AG04449 (cell line): ENCODE results near the gene ITPR2.

Experiments used
- CTCF ChIA-PET: fragments of 350-600 bp; formaldehyde crosslinking; extraction: SDS; loops from one replicate; lab custom pipeline; 2021; ENCODE audit warnings: antibody characterized with exemption; lab: Yijun Ruan, JAX
- POLR2A ChIA-PET: fragments of 400-600, 350-600 bp; formaldehyde crosslinking; extraction: SDS; loops from one replicate; lab custom pipeline; 2020; ENCODE audit warnings: antibody characterized with exemption, inconsistent platforms; lab: Yijun Ruan, JAX
- DNase-seq: peaks from one replicate; pipeline ENCODE4 v3.0.0-alpha.2; 2010; ENCODE audit warnings: low read depth, low spot score
- H3K4me3 ChIP-seq: 2 replicates; pipeline ENCODE4 v1.5.1; 2011; ENCODE audit warnings: low read depth, mild to moderate bottlenecking, control low read depth, low read length
- TF ChIP-seq, protein P1 (sequence below): IDR thresholded peaks from one replicate; pipeline ENCODE4 v1.5.1; 2011; ENCODE audit warnings: mild to moderate bottlenecking, moderate library complexity, low read length, control low read depth, inconsistent platforms; ENCODE audit not compliant: insufficient read depth; ENCODE audit errors: missing control alignments

Gene ITPR2

DNA sequence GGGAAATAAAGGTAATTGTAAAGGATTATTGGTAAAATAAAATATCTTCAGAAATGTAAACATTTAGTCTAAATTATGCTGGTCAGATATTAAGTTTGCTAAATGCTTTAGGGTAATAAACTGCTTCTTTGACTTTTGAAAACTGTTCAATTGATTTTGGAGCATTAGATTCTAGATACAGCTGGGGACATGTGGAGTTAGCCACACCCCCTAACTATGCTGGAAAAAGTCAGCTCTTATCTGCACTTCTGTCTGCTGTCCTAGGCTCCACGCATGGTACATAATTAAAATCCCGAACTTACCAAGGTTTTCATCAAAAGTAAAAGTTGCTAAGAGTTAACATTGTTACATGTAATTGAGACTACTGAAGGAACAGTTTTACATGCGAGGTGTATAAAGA is 78.8 kb downstream of the ITPR2 start:
- POLR2A ChIA-PET: no interaction called here
- TF ChIP-seq, protein P1, sequence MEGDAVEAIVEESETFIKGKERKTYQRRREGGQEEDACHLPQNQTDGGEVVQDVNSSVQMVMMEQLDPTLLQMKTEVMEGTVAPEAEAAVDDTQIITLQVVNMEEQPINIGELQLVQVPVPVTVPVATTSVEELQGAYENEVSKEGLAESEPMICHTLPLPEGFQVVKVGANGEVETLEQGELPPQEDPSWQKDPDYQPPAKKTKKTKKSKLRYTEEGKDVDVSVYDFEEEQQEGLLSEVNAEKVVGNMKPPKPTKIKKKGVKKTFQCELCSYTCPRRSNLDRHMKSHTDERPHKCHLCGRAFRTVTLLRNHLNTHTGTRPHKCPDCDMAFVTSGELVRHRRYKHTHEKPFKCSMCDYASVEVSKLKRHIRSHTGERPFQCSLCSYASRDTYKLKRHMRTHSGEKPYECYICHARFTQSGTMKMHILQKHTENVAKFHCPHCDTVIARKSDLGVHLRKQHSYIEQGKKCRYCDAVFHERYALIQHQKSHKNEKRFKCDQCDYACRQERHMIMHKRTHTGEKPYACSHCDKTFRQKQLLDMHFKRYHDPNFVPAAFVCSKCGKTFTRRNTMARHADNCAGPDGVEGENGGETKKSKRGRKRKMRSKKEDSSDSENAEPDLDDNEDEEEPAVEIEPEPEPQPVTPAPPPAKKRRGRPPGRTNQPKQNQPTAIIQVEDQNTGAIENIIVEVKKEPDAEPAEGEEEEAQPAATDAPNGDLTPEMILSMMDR: no peak
- no peak overlapping the region for H3K4me3 ChIP-seq
- CTCF ChIA-PET: interaction anchor here (1.2 kb wide), 1 partner anchor 79 kb away, joined by 3 read pairs; no protein-coding TSS in a partner anchor
- DNase-seq: no peak

DNA sequence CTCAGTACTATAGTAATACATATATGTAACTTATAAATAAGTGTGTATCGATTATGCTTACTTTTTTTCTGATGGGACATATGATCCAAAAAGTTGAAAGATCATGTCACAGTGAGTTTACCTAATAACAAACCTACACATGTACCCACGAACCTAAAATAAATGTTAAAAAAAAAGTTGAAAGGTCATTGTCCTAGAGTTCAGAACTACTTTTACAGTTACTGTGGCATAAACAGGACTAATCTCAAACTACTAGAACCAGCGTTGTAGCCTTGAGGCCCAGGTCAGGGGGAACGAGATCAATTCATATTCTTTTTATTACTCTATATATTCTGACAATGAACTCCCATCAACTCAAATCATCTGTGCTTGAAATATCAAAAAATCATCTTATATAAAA is 81.8 kb downstream of the ITPR2 start:
- ChIA-PET CTCF (no interaction called here), POLR2A (no interaction called here)
- TF ChIP-seq, protein P1: no peak
- no peak for DNase-seq
- no peak overlapping the region for H3K4me3 ChIP-seq

DNA sequence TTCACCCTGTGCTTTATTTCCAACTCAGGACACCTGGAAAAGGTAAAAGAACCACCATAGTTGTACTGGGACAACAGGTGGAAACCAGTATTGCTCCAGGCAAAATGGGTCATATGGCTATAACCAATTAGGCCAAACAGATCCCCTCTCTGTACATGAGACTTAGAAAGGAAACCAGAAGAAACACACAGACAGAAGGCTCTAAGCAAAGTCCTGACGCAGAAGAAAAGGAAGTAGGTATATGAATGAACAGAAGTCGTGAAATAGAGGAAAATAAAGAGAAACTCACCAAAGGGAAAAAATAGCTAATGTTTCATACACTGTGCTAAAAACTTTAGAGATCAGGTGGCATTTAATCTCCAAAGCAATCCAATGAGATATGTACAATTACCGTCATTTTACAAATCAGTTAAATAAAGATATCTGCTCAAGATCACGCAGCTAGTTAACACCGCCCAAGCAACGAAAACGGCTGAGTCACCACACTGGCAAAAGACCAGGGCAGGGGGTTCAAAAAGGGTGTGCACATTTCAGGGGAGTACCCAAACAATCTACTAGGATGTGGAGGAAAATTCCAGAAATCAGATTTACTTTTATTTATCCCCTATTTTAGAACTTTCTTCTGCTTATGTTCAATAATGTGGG is 82.3 kb downstream of the ITPR2 start:
- no peak for DNase-seq
- H3K4me3 ChIP-seq: no peak overlapping the region
- TF ChIP-seq, protein P1: no peak
- CTCF ChIA-PET: no interaction called here
- POLR2A ChIA-PET: no interaction called here

DNA sequence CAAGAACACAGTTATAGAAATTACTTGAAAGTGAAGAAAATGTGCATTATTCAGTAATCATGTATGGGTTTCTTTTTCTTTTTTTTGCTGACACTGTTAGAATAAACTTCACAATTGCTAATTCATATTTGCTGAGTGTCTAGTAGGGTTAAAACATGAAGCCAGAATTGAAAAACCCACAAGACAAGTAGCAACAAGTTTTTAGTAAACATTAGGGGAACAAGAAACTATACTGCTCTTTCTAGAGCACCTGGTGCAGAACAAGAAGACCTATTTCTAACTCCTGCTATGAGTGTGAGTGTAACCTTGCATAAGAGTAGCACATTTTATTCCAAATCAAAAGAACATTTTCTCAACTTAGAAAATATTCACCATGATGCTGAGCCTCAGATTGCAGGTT is 83.2 kb downstream of the ITPR2 start:
- DNase-seq: no peak
- ChIA-PET CTCF (no interaction called here), POLR2A (no interaction called here)
- TF ChIP-seq, protein P1: no peak
- no peak overlapping the region for H3K4me3 ChIP-seq

DNA sequence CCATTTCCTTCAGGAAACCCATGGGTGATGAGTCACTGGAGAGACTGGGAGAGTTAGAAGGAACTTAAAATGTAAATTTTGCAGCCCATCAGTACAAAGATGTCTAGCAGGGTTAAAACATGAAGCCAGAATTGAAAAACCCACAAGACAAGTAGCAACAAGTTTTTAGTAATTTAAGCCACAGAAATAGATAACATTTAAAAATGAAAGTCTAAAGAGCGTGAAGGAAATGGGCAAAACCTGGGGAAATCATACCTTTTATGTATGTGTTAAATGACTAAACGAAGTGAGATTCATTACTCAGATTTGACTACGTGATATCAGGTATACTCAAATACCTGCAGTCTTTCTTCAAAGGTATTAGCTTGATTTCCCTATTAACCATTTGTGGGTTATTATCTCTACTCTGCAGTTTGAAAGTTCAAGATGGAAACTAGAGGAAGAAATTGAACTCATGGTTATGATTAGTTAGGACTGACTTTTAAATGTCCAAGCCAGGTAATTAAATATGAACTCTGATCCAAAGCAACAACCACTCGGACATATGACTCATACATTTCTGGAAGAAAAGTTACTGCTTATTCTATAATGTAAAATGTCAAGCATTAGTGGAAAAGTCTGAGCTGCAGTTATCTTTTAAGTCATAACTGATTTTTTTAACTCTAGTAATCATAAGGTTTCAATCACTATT is 84.1 kb downstream of the ITPR2 start:
- TF ChIP-seq, protein P1: no peak
- no peak overlapping the region for H3K4me3 ChIP-seq
- DNase-seq: no peak
- CTCF ChIA-PET: interaction anchor here (1.1 to 1.5 kb wide), 2 partner anchors 48 to 136 kb away, joined by 3 to 4 read pairs; no protein-coding TSS in a partner anchor
- POLR2A ChIA-PET: no interaction called here

DNA sequence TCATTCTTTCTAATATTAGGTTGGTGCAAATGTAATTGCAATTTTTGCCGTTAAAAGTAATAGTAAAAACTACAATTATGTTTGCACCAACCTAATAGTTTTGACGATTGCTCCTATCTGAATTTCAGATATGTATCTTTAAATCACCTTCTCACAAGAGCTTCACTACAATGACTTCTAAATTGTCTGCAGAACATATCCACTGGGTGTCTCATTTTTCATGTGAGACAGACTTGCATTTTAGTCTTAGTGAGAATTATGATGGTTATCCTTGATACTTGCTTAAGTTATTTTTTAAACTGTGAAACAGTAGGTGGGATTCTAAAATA is 84.6 kb downstream of the ITPR2 start:
- TF ChIP-seq, protein P1: no peak
- POLR2A ChIA-PET: no interaction called here
- no peak overlapping the region for H3K4me3 ChIP-seq
- CTCF ChIA-PET: interaction anchor here (1.1 to 1.5 kb wide), 2 partner anchors 47 to 137 kb away, joined by 3 to 4 read pairs; no protein-coding TSS in a partner anchor
- no peak for DNase-seq
